CD14-positive monocyte (primary cell): ENCODE data around the gene SLC38A8. TPM values are rescaled to one million over a fixed set of nuclear protein-coding genes. Genes with fewer than 3 reads are reported as not detected.

Experiments used
- DNase-seq, 3 donors: peaks; one replicate each; pipeline ENCODE4 v3.0.0-alpha.2; 2011 to 2022
- H2AFZ ChIP-seq: 2 replicates; pipeline ENCODE4 v1.6.0; 2012; ENCODE audit warnings: mild to moderate bottlenecking, low read depth, low read length, inconsistent platforms; ENCODE audit not compliant: insufficient read depth, poor library complexity, severe bottlenecking
- H3K27ac ChIP-seq, 2 donors: 1 replicate in 1 of 2; 2 replicates in 1 of 2; pipeline ENCODE4 v1.5.1; 2012 to 2013; ENCODE audit warnings: low read length in 2 of 2, control low read depth in 1 of 2, inconsistent platforms in 1 of 2, low read depth in 1 of 2, mild to moderate bottlenecking in 1 of 2
- H3K27me3 ChIP-seq, 2 donors: one replicate each; pipeline versions ENCODE4 v1.6.0 to v1.6.1; 2011 to 2013; ENCODE audit warnings: low read length in 2 of 2; ENCODE audit not compliant: control insufficient read depth in 2 of 2, insufficient read depth in 2 of 2
- H3K36me3 ChIP-seq, 2 donors: replicated peaks in 1 of 2; 1 replicate in 1 of 2; 2 replicates in 1 of 2; pipeline versions ENCODE4 v1.5.1 to v1.6.1; 2012 to 2013; ENCODE audit warnings: low read length in 2 of 2, control low read depth in 1 of 2, inconsistent platforms in 1 of 2, mild to moderate bottlenecking in 1 of 2; ENCODE audit not compliant: insufficient read depth in 2 of 2, control insufficient read depth in 1 of 2
- H3K4me1 ChIP-seq, 2 donors: 1 replicate in 1 of 2; 2 replicates in 1 of 2; pipeline versions ENCODE4 v1.5.1 to v1.6.1; 2012 to 2013; ENCODE audit warnings: low read length in 2 of 2, control low read depth in 1 of 2, inconsistent platforms in 1 of 2, mild to moderate bottlenecking in 1 of 2, moderate library complexity in 1 of 2; ENCODE audit not compliant: insufficient read depth in 2 of 2, control insufficient read depth in 1 of 2
- H3K4me2 ChIP-seq: replicated peaks from 2 replicates; pipeline ENCODE3; 2012; ENCODE audit warnings: low read length, moderate library complexity, mild to moderate bottlenecking; ENCODE audit not compliant: poor library complexity, severe bottlenecking; ENCODE audit errors: extremely low read depth
- H3K4me3 ChIP-seq, 3 experiments: fragments of 200-600 bp in 1 of 3; sonication (generic) in 1 of 3; replicated peaks in 1 of 3; 1 replicate in 2 of 3; 2 replicates in 1 of 3; pipeline ENCODE4 v1.5.1; 2011 to 2013; ENCODE audit warnings: low read length in 3 of 3, mild to moderate bottlenecking in 3 of 3, control low read depth in 2 of 3, low read depth in 2 of 3, inconsistent platforms in 1 of 3, moderate library complexity in 1 of 3
- H3K79me2 ChIP-seq: 2 replicates; pipeline ENCODE4 v1.6.0; 2012; ENCODE audit warnings: mild to moderate bottlenecking, control low read depth, inconsistent platforms, low read length, moderate library complexity; ENCODE audit not compliant: insufficient read depth
- H3K9ac ChIP-seq: 2 replicates; pipeline ENCODE4 v1.6.0; 2017; ENCODE audit warnings: low read length, mild to moderate bottlenecking; ENCODE audit not compliant: insufficient read depth, poor library complexity, severe bottlenecking
- H3K9me3 ChIP-seq, 2 donors: replicated peaks in 1 of 2; 1 replicate in 1 of 2; 2 replicates in 1 of 2; pipeline versions ENCODE4 v1.5.1 to v1.6.1; 2012 to 2013; ENCODE audit warnings: low read length in 2 of 2, control low read depth in 1 of 2; ENCODE audit not compliant: control insufficient read depth in 1 of 2, insufficient read depth in 1 of 2
- H4K20me1 ChIP-seq: 2 replicates; pipeline ENCODE4 v1.6.0; 2012; ENCODE audit warnings: mild to moderate bottlenecking, low read length, control low read depth, moderate library complexity; ENCODE audit not compliant: insufficient read depth
- H3K27ac Mint-ChIP-seq, 7 donors: one replicate each; pipeline ENCODE4 v1.8.0; 2020; ENCODE audit warnings: mild to moderate bottlenecking in 7 of 7, mixed read lengths in 7 of 7, moderate library complexity in 6 of 7, inconsistent platforms in 2 of 7
- H3K27me3 Mint-ChIP-seq, 3 donors: one replicate each; pipeline ENCODE4 v1.8.0; 2021 to 2022; ENCODE audit warnings: low read depth in 3 of 3, mild to moderate bottlenecking in 3 of 3, mixed read lengths in 3 of 3, moderate library complexity in 3 of 3, inconsistent platforms in 1 of 3
- H3K36me3 Mint-ChIP-seq, 2 donors: one replicate each; pipeline ENCODE4 v1.8.0; 2020; ENCODE audit warnings: mixed read lengths in 2 of 2, inconsistent platforms in 1 of 2, mild to moderate bottlenecking in 1 of 2
- H3K4me1 Mint-ChIP-seq: one replicate; pipeline ENCODE4 v1.8.0; 2020; ENCODE audit warnings: mild to moderate bottlenecking, mixed read lengths
- H3K4me3 Mint-ChIP-seq, 2 donors: one replicate each; pipeline ENCODE4 v1.8.0; 2020; ENCODE audit warnings: mild to moderate bottlenecking in 2 of 2, mixed read lengths in 2 of 2, moderate library complexity in 1 of 2
- H3K9me3 Mint-ChIP-seq, 7 donors: one replicate each; pipeline ENCODE4 v1.8.0; 2020 to 2022; ENCODE audit warnings: mixed read lengths in 7 of 7, mild to moderate bottlenecking in 6 of 7, moderate library complexity in 6 of 7, inconsistent platforms in 2 of 7
- CTCF ChIP-seq: fragments of 200-600 bp; IDR thresholded peaks from one replicate; pipeline ENCODE4 v1.8.0; 2022; ENCODE audit warnings: antibody characterized with exemption, mild to moderate bottlenecking
- WGBS: methylation state at CpG from one replicate; pipeline ENCODE4 v1.1.5; 2013; ENCODE audit warnings: missing lambda C conversion rate; ENCODE audit not compliant: insufficient coverage; 5-methylcytosine and 5-hydroxymethylcytosine counted together
- intact Hi-C, 2 donors: fragments of 100-400 bp; cut with micrococcal nuclease; formaldehyde crosslinking; loops; one replicate each; pipeline versions ENCODE4 v1.15.0 to v1.15.1; 2023
- polyA plus RNA-seq, 3 donors: library from polyadenylated mRNA; depleted of rRNA in 1 of 3; unstranded in 2 of 3; stranded (reverse) in 1 of 3; fragments of 300-500 nt in 2 of 3; fragments of >200 nt in 1 of 3; fragmentation: Illumina TruSeq in 2 of 3; gene quantifications; 1 replicate in 2 of 3; 2 replicates in 1 of 3; pipeline ENCODE4 v1.2.3, GENCODE V29; 2012 to 2021

The SLC38A8 gene
- polyA plus RNA-seq, 3 donors: not detected

- H3K4me1 ChIP-seq: no peaks in the 10 kb centered on the region
- H3K36me3 Mint-ChIP-seq: no peaks in the 10 kb centered on the region
- H3K27ac Mint-ChIP-seq: no peak overlapping the region
- H3K9me3 Mint-ChIP-seq: peaks cover 12 to 26% (median 21%) of the 10 kb centered on the region in 7 donors
- H3K9me3 ChIP-seq: peaks cover 22 to 24% of the 10 kb centered on the region in 2 donors
- no peak overlapping the region for H3K4me3 ChIP-seq
- H3K4me2 ChIP-seq: no peak overlapping the region
- H3K9ac ChIP-seq: no peak overlapping the region
- DNase-seq: no peak
- no peak overlapping the region for H3K4me3 Mint-ChIP-seq
- H2AFZ ChIP-seq: no peak overlapping the region
- intact Hi-C loops: no loop called here
- H3K4me1 Mint-ChIP-seq: no peaks in the 10 kb centered on the region
- H3K27me3 ChIP-seq: peaks cover 2 to 26% of the 10 kb centered on the region in 2 donors
- TF ChIP-seq CTCF: no peak
- no peaks in the 10 kb centered on the region for H4K20me1 ChIP-seq
- no peaks in the 10 kb centered on the region for H3K79me2 ChIP-seq
- WGBS: 62% methylated on average over 5 of the region's 7 CpGs
- H3K27ac ChIP-seq: no peak overlapping the region
- peaks cover 38 to 47% (median 43%) of the 10 kb centered on the region in 3 donors for H3K27me3 Mint-ChIP-seq
- no peaks in the 10 kb centered on the region for H3K36me3 ChIP-seq
Observed at GRCh38 chr16:83974475-83974874, 68.1 kb downstream of the SLC38A8 start.

GRCh38 chr16:83973581-83974385 lies 68.8 kb downstream of the SLC38A8 start:
- Histone ChIP-seq H2AFZ (no peak overlapping the region), H3K4me1 (no peaks in the 10 kb centered on the region), H3K4me2 (no peak overlapping the region), H3K36me3 (no peaks in the 10 kb centered on the region), H4K20me1 (no peaks in the 10 kb centered on the region), H3K4me3 (no peak overlapping the region), H3K79me2 (no peaks in the 10 kb centered on the region), H3K27me3 (peaks cover 6 to 33% of the 10 kb centered on the region in 2 donors), H3K9me3 (peaks cover 15 to 18% of the 10 kb centered on the region in 2 donors), H3K27ac (no peak overlapping the region), H3K9ac (no peak overlapping the region)
- DNase-seq: no peak
- H3K4me1 Mint-ChIP-seq: no peaks in the 10 kb centered on the region
- H3K4me3 Mint-ChIP-seq: no peak overlapping the region
- peak overlapping the region in 1 of 7 donors; percentile 50 for H3K27ac Mint-ChIP-seq
- no peak for TF ChIP-seq CTCF
- H3K9me3 Mint-ChIP-seq: peaks cover 7 to 25% (median 17%) of the 10 kb centered on the region in 7 donors
- intact Hi-C loops: no loop called here
- peaks cover 44 to 49% (median 49%) of the 10 kb centered on the region in 3 donors for H3K27me3 Mint-ChIP-seq
- no peaks in the 10 kb centered on the region for H3K36me3 Mint-ChIP-seq
- 82% methylated on average over 18 of the region's 22 CpGs for WGBS
